Germinal center (tissue), 1 donor: ENCODE results near the gene SLC15A5.

Source experiments
- DNase-seq: peaks from one replicate; pipeline ENCODE4 v3.0.0; 2012; ENCODE audit warnings: mixed read lengths, low spot score

The SLC15A5 gene

GRCh38 chr12:16277585-16277984 is at the start of gene SLC15A5:
Gene SLC15A5, minus strand, starts transcription at chr12:16277685. Its CDS starts 0 bp downstream, at chr12:16277685.
- DNase-seq, result no peak

DNA sequence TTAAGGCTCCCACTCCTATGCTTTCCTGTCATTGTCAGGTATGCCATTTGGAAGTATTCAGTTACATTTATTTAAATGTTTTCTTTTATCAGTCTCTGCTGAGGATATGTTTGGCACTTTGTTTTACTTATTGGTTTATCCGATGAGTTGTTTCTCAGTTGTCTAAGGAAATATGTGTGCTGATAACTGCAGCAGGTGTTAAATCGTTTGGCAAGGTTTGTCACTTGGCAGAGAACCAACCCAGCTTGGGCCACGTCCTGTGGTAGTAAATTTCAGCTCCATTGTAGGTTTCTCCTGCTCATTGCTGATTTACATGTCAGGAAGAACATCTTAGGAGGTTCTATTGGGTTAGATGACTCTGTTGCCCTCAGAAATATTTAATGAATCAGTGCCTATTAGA is 47.9 kb upstream of the SLC15A5 start:
- DNase-seq, result no peak

GRCh38 chr12:16324772-16325171 is 47.3 kb upstream of the SLC15A5 start:
- DNase-seq, result no peak

- no peak for DNase-seq
Measured at GRCh38 chr12:16324272-16324671, 46.8 kb upstream of the SLC15A5 start.

DNA sequence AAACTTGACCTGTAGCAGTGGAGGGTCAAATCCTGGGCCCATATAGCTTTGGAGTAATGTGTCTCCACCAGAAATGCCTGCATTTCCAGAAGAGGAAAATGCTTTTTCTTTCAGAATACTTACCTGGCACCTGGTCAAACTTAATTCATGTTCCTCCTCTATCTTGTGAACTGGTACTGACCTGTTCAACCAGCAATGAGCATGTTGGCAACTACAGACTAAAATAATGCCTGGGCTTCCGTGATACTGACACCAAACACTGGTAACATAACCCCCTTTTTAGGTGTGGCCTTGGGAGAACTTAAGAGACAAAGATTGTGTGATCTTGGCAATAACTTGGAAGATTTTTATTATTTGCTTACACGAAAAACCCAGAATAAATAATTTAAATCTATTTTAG is 46.2 kb upstream of the SLC15A5 start:
- no peak for DNase-seq

- DNase-seq, result no peak
Measured at GRCh38 chr12:16323010-16323409, 45.5 kb upstream of the SLC15A5 start.

- DNase-seq, result no peak
Measured at GRCh38 chr12:16310934-16311333, 33.4 kb upstream of the SLC15A5 start.

GRCh38 chr12:16307856-16308475 is 30.5 kb upstream of the SLC15A5 start:
- DNase-seq, result no peak

- no peak for DNase-seq
Measured at GRCh38 chr12:16303939-16304338, 26.5 kb upstream of the SLC15A5 start.

DNA sequence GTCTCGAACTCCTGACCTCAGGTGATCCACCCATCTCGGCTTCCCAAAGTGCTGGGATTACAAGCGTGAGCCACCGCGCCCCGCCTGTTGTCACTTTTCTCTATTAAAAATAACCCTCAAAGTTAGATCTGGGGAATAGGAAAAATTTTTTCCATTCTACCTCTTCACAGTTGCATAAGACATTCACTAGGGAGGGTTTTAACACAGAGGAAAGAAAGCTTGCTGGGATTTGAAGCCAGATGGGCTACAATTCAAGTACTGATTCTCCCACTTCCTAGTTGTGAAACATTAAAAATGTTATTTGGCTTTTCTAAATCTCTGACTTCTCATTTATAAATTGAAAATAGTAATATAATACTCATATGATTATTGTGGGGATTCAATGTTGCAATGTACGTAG is 23.3 kb upstream of the SLC15A5 start:
- no peak for DNase-seq

DNA sequence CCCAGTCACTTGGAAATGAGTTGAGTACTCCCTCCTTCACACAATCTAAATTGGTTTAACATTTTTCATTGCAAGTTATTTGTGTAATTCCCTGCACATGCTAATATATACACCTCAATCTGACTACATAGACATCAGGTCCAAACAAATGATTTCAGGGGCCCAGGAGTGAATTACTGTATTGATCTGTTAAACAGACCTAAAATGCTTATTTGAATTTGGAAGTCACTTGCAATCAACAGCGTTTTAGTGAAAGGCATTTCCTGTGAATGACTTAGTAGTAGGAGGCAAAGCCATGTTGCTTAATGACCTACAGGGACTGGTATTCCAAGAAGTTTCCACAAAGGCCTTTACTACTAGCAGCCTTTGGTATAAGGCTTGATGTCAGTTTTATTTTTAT is 22.6 kb upstream of the SLC15A5 start:
- no peak for DNase-seq

DNA sequence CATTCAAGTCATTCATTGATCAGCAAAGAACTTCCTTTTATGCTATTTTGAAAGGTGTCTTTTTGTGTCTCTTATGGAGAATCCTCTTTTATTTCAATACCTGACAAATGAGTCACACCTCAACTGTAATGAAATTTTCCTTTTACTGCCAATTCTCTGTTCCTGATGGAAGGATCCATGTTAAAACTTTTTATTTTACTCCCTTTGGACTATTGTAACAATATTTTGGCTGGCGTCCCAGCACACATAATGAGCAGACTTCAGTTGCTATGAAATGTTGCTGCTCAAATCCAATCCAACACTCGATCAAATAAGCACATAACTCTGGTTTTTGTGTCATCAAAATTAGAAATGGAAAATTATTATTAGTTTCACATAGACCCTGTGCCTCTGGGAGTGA is 21.9 kb upstream of the SLC15A5 start:
- no peak for DNase-seq

- DNase-seq, result no peak
Measured at GRCh38 chr12:16297521-16297920, 20.0 kb upstream of the SLC15A5 start.

DNA sequence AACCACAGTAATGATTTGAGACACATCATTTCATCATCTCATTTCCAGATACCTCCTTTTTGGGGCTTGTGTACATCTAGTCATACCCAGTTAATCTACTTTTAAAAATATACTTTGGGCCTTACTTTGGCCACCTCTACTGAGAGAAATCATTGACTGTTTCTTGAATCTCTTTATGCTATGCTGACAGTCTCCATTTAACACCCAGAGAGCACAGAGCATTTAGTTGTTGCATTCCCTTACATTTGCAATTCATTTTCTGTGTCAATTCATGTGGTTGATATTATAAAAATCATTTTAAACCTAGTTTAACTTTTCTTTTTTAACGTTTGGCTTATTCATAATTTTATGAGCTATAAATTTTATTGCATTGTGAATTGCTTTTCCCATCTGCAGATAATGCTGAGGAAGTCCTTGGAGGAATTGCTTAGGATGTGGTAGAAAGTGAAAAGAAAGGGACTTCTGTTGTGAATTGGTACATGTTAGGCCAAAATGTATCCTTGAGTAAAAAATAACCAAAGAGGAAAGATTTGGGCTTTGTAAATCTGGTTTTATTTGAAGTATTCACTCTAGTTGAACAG is 17.0 kb upstream of the SLC15A5 start:
- no peak for DNase-seq

DNA sequence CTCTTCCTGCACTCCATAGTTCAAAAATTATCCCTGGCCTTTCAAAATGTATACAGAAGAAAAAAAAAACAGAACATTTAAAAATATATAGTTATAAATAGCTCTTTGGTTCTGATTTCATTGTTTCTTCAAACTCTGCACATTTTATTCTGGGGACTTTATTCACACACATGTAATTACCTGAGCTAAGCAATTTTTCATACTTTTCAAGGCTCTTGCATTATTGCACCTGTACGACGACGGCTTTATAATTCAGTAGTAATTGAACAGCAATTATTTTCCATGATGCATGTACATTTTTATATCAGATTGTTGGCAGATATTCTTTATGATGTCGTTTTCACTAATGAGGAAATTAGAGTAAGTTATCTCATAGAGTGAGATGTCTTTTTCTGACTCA is 13.5 kb upstream of the SLC15A5 start:
- no peak for DNase-seq

- DNase-seq, result no peak
Measured at GRCh38 chr12:16285586-16285985, 8.1 kb upstream of the SLC15A5 start.

- DNase-seq, result no peak
Measured at GRCh38 chr12:16282978-16283377, 5.5 kb upstream of the SLC15A5 start.

DNA sequence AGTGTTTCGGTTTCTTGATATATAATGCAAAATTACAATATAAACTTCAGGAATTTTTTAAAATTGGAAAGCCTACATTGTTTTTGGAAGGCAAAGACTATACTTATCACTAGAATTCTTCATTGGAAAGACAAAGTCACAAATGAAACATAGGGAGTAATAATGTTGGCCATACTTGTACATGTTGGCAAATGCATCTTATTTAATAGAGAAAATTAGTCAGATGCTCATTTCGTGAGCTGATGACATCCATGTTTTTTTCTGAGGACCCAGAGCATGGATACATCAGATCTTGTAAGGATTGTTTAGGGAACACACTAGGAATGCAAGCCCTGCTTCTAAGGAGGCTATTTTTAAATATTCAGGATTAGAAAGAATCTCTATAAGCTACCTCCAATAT is 4.6 kb upstream of the SLC15A5 start:
- no peak for DNase-seq

- no peak for DNase-seq
Measured at GRCh38 chr12:16281157-16281556, 3.7 kb upstream of the SLC15A5 start.

- DNase-seq, result no peak
Measured at GRCh38 chr12:16272222-16272621, 5.3 kb downstream of the SLC15A5 start.

DNA sequence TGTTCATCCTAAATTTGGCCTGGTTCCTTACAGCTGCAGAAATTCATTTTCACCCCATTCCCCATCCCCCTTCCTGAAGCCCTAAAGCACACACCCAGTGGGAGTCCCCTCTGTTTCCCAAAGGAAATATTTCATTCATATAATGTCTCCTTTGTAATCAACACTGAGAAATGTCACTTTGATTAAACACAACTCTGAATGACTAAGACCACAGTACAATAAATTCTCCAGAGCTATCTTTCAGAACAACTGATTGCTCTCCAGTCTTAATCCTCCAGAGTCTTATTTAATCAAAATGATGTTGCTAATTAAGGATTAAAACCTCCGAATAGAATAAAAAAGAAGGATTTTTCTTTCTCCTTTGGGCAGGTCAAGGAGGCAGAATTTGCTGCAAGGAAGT is 6.4 kb downstream of the SLC15A5 start:
- DNase-seq, result no peak

- no peak for DNase-seq
Measured at GRCh38 chr12:16269946-16270345, 7.5 kb downstream of the SLC15A5 start.

- DNase-seq, result no peak
Measured at GRCh38 chr12:16266085-16266484, 11.4 kb downstream of the SLC15A5 start.

DNA sequence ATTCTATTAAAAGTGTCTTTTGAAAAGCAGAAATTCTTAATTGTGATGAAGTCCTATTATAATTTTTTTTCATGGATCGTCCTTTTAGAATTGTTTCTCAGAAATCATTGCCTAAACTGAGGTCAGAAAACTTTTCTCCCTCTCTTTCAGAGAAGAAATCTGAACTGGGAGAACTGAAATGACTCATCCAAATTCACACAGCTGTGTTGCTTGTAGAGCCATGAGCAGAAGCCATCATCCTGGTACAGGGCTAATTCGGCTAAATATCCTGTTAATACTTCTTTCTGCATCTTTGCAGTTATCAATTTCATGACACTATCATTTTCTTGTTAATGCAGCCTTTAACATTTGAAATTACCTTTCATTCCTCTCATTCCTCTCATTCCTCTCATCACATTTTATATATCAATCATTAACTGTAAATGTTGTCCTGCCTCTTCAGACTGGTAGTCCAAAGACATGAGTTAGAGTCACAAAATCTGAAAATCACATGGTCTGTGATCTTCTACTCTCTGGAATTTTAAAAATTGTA is 15.5 kb downstream of the SLC15A5 start:
- DNase-seq, result no peak
